ENCODE measurements around the gene ZNF524. TPM values are rescaled to one million over a fixed set of nuclear protein-coding genes. Genes with fewer than 3 reads are reported as not detected.

ZNF524 gene
- total RNA-seq, 1 donor from 2014 or later: 14.8 TPM

DNA sequence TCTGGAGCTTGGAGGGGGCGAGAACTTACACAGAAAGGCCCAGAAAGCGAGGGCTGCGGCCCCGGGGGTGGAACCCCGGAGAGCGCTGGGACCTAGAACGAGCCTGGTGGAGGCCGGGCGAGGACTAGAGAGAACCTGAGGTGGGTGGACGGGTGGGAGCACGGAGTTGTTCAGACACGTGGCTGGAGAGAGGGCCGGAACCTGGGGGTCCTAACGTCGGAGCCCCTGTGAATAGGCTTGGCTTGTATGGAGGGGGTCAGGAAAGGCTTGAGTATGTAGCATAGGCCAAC is 43.7 kb downstream of the ZNF524 start:
- DNase-seq: no peak

DNA sequence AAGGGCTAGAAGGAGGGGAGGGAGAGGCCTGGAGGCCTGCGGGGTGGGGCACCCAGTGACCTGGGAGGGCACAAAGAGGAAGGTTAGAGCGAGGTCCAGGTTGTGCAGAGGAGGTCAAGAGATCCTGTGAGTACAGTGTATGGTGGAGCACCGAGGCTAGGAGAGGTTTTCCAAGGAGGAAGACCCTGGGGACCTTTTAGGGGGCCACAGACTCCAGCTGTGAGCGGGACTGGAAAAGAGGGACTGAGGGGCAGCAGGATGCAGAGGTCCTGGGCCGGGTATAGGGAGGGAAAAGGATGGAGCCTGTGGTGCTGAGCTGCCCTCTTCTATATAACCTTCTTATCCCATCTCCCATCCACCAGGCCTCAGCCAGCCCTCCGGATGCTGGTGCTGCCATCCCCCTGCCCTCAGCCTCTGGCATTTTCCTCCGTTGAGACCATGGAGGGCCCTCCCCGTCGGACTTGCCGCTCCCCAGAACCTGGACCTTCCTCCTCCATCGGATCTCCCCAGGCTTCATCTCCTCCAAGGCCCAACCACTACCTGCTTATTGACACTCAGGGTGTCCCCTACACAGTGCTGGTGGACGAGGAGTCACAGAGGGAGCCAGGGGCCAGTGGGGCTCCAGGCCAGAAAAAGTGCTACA is 44.2 kb downstream of the ZNF524 start:
- no peak for DNase-seq

DNA sequence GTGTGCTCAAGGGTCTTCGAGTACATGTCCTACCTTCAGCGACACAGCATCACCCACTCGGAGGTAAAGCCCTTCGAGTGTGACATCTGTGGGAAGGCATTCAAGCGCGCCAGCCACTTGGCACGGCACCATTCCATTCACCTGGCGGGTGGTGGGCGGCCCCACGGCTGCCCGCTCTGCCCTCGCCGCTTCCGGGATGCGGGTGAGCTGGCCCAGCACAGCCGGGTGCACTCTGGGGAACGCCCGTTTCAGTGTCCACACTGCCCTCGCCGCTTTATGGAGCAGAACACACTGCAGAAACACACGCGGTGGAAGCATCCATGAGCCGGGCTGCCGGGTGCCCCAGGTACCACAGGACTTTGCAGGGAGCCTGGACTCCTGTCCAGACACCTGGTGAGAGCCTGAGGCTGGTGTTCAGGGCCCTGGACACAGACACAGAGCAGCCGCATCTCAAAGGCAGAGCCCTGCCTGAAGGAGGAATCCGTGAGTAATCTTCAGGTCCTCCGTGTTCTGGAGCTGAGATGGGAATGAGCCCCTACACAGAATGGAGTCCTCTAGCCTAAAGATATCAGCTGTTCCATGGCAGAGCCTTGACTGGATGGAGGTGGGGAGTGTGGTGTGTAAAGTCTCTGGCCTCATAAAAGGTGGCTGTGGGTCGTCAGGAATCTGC is 44.9 kb downstream of the ZNF524 start:
- DNase-seq: no peak

DNA sequence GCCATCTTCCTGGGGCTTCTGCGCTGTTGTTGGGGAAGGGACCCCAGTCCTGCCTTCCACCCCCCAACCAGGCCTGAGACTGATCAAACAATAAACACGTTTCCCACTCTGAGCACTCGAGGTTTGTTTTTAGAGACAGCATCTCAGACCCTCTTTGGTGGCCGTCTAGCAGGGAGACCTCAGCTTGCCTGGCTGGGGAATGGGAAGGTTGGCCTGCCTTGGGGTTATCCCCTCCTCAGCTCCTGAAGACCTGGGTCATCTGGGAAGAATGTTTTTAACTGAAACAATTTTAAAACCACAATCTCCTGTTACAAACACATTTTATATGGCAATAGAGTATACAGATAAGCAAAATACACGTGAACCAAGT is 45.4 kb downstream of the ZNF524 start:
- no peak for DNase-seq

DNA sequence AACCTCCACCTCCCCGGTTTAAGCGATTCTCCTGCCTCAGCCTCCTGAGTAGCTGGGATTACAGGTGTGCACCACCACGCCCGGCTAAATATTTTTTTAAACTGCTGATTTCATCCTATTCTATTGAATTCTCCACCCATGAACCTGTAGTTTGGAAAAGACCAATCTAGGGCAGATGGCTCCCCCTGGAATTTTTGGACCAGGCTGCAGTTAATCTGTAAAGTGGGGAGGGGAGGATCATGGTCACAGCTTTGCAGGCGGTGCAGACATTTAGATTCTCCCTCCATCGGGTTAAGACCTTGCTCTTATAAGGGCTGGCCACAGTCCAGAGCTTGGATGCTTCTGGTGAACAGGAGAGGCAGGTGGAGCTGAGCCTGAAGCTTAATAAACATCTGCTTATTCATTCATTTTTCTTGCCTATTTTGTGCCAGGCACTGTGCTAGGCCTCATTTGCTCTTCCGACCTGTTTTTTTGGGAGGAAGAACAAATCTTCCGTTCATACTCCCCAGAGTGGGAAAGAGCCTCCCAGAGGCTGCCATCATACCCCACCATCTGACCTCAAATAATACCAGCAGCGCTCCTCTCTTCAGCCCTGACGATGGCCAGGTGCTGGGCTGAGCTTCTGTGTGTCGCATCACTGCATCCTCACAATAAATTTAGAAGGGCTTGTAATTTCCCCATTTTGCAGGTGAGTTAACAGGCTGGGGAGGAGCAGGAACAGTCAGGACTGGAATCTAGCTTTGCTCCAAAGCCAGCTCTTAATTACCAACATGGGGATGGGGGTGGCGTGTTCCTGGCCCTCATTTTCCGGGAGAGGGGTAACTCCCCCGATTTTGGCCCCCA is 47.0 kb downstream of the ZNF524 start:
- DNase-seq: no peak

DNA sequence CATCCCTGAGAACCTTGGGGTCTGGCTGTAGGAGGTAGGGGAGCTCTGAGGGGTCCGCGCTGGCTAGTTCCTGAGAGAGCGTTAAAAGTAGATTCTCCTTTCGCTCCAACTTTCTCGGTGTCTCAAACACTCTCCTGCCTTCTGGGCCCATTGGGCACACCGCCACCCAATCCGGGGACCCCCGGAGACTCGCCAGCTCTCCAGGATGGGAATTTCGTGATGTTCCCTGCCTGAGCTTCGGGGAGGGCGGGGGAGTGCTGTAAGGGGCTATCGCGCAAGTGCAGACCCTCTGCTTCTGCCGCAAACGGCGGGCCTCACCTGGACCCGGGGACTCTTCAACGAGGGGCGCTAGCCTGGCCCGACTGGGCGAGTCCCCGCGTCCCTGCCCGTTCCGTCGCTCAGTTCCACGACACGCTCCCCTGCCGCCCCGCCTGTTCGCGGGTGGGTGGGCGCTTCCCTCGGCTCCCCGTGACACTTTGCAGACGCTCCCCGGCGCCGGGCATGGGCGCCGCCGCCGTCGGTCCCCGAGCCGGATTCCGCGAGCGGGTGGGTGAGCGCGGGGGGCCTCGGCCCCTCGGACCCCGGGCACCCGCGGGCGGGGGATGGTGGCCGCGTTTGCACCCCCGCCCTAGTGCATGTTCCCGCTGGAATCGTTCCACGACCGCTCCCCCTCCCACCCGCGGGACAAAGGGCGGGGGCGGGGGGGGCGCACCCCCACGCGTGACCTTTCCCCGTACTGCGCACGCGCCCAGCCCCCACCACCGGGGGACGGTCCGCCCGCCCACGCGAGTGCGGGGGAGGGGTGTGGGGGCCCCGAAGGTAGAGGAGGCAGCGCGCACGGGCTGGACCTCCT is 47.9 kb downstream of the ZNF524 start, which contains the start of gene CCDC106:
CCDC106 (plus strand) TSS at position 481 of the 853 bp plus-strand sequence. CDS start 835 bp downstream, outside the sequence.
- peak; percentile 76 for DNase-seq

DNA sequence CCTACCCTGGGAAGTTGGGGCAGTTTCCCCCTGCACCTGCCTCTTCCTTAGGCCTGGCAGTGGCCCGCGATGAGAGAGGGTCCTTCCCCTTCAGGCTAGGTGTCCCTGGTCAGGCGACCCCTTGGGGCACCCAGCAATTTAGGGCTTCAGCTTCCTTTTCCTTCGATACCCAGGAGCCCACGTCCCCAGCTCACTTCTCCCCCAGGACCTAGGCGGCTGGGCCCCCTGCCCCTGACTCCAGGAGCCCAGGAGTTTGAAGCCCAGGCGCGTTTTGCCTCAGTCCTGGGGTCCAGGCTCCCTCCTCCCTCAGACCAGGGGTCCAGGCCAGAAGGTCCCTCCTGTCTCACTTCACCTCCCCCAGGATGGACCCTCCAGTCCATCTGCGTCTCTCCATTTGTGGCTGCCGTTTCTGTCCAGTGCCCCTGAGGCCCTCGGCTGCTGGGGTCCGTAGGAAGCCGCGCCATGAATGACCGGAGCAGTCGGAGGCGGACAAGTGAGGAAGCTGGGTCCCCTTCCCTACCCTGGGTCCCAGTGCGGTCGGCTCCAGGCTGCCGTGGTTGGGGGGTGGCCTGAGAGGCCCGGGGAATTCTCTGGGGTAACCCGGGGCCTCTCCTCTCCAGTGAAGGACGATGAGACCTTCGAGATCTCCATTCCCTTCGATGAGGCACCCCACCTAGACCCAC is 48.6 kb downstream of the ZNF524 start:
- DNase-seq: peak; percentile 22

DNA sequence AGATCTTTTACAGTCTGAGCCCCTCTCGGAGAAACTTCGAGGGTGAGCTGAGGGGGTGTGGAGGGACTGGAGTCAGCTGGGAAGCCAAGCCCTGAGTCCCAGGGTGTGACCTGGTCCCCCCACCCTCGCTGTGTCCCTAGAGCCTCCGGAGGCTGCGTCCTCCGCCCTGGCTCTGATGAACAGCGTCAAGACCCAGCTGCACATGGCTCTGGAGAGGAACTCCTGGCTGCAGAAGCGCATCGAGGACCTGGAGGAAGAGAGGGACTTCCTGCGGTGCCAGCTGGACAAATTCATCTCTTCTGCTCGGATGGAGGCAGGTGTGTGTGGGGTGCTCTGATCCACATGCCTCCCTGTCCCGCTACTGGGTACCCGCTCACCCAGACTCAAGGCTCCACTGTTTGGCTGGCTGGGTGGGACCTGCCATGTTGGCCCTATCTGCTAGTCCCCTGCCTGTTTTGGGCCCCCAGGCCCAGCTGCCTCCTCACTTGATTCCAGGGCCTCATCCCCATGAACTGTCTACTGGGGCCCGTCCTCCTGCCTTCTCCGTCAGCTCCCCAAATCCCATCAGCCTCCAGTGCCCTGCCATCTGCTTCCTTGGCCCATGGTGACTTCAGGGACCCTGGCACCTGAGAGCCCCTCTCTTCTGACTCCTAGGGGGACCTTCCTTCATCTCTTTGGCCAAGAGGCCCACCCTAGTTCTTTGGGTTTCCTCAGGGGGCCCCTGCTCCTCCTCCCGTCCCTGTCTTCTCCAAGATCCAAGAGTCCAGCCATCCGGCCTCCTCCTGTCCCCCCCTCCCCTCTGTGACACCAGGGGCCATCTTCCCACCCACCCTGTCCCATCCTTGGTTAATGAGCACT is 49.4 kb downstream of the ZNF524 start:
- DNase-seq: no peak

DNA sequence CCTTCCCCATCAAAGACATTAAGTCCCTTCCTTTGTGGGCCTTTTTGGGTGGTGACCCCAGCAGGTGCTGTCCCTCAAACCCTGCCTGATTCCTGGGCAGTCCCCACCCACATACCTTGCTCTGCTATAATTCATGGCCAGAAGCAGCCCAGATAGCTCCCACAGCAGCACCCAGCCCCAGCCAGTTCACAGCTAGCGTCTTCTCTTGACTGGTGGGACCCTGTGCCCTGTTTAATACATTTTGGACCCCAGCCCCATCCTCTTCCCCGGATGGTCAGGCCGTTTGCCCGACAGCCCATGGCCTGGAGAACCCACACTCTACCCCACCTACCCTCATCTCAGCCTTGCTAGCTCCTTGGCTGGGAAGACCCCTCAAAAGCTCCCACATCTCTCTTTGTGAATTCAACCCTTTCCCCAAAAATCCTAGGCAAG is 50.1 kb downstream of the ZNF524 start:
- no peak for DNase-seq

DNA sequence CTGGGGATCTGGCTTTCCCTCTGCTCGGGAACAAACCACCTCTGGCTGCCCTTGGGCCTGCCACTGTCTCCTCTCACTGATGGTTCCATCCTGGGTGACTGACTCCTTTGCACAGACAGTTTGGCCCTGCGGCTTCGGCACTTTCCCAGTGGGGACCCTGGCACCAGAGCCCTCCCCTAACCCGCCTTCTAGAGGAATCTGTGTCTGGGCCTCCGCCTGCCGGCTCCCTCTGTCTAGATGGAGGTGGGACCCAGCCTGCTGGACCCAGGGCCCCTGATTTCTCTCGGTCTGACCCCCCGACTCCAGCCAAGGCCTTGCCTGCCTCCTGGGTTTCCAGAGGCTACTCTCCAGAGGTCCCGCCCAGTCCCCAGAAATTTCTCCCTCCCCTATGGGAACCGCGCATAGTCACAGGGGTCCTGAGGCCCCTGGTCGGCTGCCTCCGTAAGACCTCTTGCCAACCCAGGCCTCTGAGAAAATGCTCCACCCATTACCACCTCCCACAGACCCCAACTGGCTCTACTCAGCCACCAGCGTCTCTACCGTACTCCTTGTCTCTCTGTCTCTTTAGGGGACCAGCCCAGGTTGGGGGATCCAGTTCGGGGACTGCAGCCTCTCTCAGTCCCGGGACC is 50.6 kb downstream of the ZNF524 start:
- no peak for DNase-seq

DNA sequence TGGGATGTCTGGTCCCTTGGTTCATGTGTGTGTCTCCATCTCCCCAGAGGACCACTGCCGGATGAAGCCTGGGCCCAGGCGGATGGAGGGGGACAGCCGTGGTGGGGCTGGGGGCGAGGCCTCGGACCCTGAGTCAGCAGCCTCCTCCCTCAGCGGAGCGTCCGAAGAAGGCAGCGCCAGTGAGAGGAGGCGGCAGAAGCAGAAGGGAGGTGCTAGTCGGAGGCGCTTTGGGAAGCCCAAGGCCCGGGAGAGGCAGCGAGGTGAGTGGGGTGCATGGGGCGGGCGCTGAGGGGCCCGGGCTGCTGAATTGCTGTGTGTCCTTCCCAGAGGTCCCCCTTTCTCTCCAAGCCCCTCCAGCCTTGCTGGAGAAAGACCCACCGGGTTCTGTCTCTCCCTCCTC is 51.1 kb downstream of the ZNF524 start:
- no peak for DNase-seq

DNA sequence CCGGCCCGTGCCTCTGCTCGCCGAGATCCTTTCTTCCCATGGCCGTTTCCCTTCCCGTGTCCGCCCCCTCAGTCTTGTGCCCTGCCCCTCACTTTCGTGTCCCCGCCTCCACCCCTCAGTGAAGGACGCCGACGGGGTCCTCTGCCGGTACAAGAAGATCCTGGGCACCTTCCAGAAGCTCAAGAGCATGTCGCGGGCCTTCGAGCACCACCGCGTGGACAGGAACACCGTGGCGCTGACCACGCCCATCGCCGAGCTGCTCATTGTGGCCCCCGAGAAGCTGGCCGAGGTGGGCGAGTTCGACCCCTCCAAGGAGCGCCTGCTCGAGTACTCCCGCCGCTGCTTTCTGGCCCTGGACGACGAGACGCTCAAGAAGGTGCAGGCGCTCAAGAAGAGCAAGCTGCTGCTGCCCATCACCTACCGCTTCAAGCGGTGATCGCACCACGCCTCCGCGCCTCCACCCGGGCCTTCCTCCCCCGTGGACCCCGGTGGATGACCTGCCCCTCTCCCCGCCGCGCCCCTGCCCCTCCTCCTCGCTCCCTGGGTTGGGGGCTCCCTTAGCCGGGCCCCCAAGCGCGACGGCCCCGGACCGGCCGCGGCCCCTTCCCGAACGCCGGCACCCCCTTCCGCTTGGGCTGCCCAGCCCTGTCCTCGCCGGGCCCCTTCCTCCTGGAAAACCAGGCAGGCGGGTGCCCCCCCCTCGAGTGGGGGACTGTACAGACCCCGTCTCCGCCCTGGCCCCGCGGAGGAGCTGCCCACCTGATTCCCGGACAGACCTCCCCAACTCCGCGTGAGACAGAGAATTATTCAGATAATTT is 52.4 kb downstream of the ZNF524 start:
- DNase-seq: no peak

Other genes with a start within 250 kb of the ZNF524 start
- not detected in 2 replicates for gene COX6B2, start 245.6 kb upstream of the ZNF524 start, total RNA-seq
- gene GARIN5B, start 237.0 kb upstream of the ZNF524 start, total RNA-seq: not detected in 2 replicates
- 0.17 TPM in 1 of 2 replicates, not detected in the other for gene IL11, start 229.8 kb upstream of the ZNF524 start, total RNA-seq
- gene TMEM190, start 223.5 kb upstream of the ZNF524 start, total RNA-seq: not detected in 2 replicates
- 0.34 and 1.0 TPM in 2 replicates for gene TMEM238, start 216.0 kb upstream of the ZNF524 start, total RNA-seq
- 257 and 280 TPM in 2 replicates for gene RPL28, start 214.4 kb upstream of the ZNF524 start, total RNA-seq
- gene UBE2S, start 192.5 kb upstream of the ZNF524 start, total RNA-seq: 47.8 and 96.0 TPM in 2 replicates
- not detected in 2 replicates for gene SHISA7, start 157.0 kb upstream of the ZNF524 start, total RNA-seq
- gene ISOC2, start 138.6 kb upstream of the ZNF524 start, total RNA-seq: 56.2 and 76.5 TPM in 2 replicates
- gene C19orf85, start 135.5 kb upstream of the ZNF524 start, total RNA-seq: not detected in 2 replicates
- 1.4 and 3.3 TPM in 2 replicates for gene ZNF628, start 123.7 kb upstream of the ZNF524 start, total RNA-seq
- gene NAT14, start 115.1 kb upstream of the ZNF524 start, total RNA-seq: 8.7 and 14.5 TPM in 2 replicates
- gene SSC5D, start 111.9 kb upstream of the ZNF524 start, total RNA-seq: 0.19 and 0.51 TPM in 2 replicates
- gene SBK2, start 63.2 kb upstream of the ZNF524 start, total RNA-seq: not detected in 2 replicates
- 0.17 and 0.74 TPM in 2 replicates for gene SBK3, start 54.7 kb upstream of the ZNF524 start, total RNA-seq
- 3.2 and 6.7 TPM in 2 replicates for gene ZNF579, start 19.4 kb upstream of the ZNF524 start, total RNA-seq
- gene FIZ1, start 771 bp upstream of the ZNF524 start, total RNA-seq: 3.9 and 4.9 TPM in 2 replicates
- 1.4 and 2.6 TPM in 2 replicates for gene ZNF865, start 5.4 kb downstream of the ZNF524 start, total RNA-seq
- 3.9 and 5.3 TPM in 2 replicates for gene ZNF784, start 24.3 kb downstream of the ZNF524 start, total RNA-seq
- gene ZNF580, start 40.7 kb downstream of the ZNF524 start, total RNA-seq: 2.0 and 3.6 TPM in 2 replicates
- 16.3 and 20.8 TPM in 2 replicates for gene ZNF581, start 43.4 kb downstream of the ZNF524 start, total RNA-seq
- 7.8 and 13.9 TPM in 2 replicates for gene CCDC106, start 47.9 kb downstream of the ZNF524 start, total RNA-seq
- gene U2AF2, start 54.7 kb downstream of the ZNF524 start, total RNA-seq: 84.1 and 172 TPM in 2 replicates
- 71.6 and 243 TPM in 2 replicates for gene EPN1, start 74.9 kb downstream of the ZNF524 start, total RNA-seq
- gene NLRP9, start 138.1 kb downstream of the ZNF524 start, total RNA-seq: not detected in 2 replicates
- 0.14 and 0.51 TPM in 2 replicates for gene RFPL4A, start 158.8 kb downstream of the ZNF524 start, total RNA-seq
- 0.68 TPM in 1 of 2 replicates, not detected in the other for gene RFPL4AL1, start 168.8 kb downstream of the ZNF524 start, total RNA-seq
- gene NLRP11, start 231.7 kb downstream of the ZNF524 start, total RNA-seq: 0.05 TPM in 1 of 2 replicates, not detected in the other
- gene NLRP4, start 236.3 kb downstream of the ZNF524 start, total RNA-seq: under 0.01 TPM in 1 of 2 replicates, not detected in the other